Loucy (cell line): ENCODE measurements around the gene CDKL1.

ENCODE experiments used
- H2AFZ ChIP-seq: fragments of 200-600 bp; sonication (generic); 2 replicates; pipeline ENCODE4 v1.6.0; 2016; ENCODE audit warnings: antibody characterized with exemption, mild to moderate bottlenecking, low read length, moderate library complexity
- H3F3A ChIP-seq: fragments of 200-600 bp; 2 replicates; pipeline ENCODE4 v1.6.0; 2016; ENCODE audit warnings: antibody characterized with exemption, low read depth, mild to moderate bottlenecking
- H3K27me3 ChIP-seq: fragments of 200-600 bp; sonication (generic); 2 replicates; pipeline ENCODE4 v1.6.1; 2014; ENCODE audit warnings: low read length, mild to moderate bottlenecking; ENCODE audit not compliant: insufficient read depth, poor library complexity, severe bottlenecking
- H3K36me3 ChIP-seq: fragments of 200-600 bp; sonication (generic); 2 replicates; pipeline ENCODE4 v1.6.1; 2016; ENCODE audit warnings: low read length; ENCODE audit not compliant: insufficient read depth
- H3K4me1 ChIP-seq: fragments of 200-600 bp; sonication (generic); 2 replicates; pipeline ENCODE4 v1.5.1; 2014; ENCODE audit warnings: low read length, mild to moderate bottlenecking; ENCODE audit not compliant: insufficient read depth, poor library complexity, severe bottlenecking
- H3K4me2 ChIP-seq: fragments of 200-600 bp; sonication (generic); 2 replicates; pipeline ENCODE4 v1.6.0; 2014; ENCODE audit warnings: antibody characterized with exemption, low read length, low read depth, mild to moderate bottlenecking; ENCODE audit not compliant: poor library complexity, severe bottlenecking
- H3K4me3 ChIP-seq: fragments of 200-600 bp; sonication (generic); 2 replicates; pipeline ENCODE4 v1.5.1; 2014; ENCODE audit warnings: low read length, mild to moderate bottlenecking, mixed read lengths; ENCODE audit not compliant: poor library complexity, severe bottlenecking
- H3K79me2 ChIP-seq: fragments of 200-600 bp; sonication (generic); 2 replicates; pipeline ENCODE4 v1.6.1; 2014; ENCODE audit warnings: low read length; ENCODE audit not compliant: insufficient read depth
- H3K9ac ChIP-seq: fragments of 200-600 bp; sonication (generic); 2 replicates; pipeline ENCODE4 v1.6.0; 2014; ENCODE audit warnings: mild to moderate bottlenecking, low read depth, low read length, moderate library complexity; ENCODE audit not compliant: poor library complexity, severe bottlenecking
- H3K9me2 ChIP-seq: fragments of 200-600 bp; sonication (generic); replicated peaks from 2 replicates; pipeline ENCODE4 v1.6.1; 2016; ENCODE audit warnings: low read depth, low read length, mixed read lengths
- H3K9me3 ChIP-seq: fragments of 200-600 bp; sonication (generic); 2 replicates; pipeline ENCODE4 v1.6.1; 2014; ENCODE audit warnings: mild to moderate bottlenecking, antibody characterized with exemption, low read length, low read depth; ENCODE audit not compliant: insufficient read depth
- H4K20me1 ChIP-seq: fragments of 200-600 bp; sonication (generic); 2 replicates; pipeline ENCODE4 v1.6.0; 2014; ENCODE audit warnings: antibody characterized with exemption, low read length, mild to moderate bottlenecking; ENCODE audit not compliant: insufficient read depth, poor library complexity, severe bottlenecking
- CTCF ChIP-seq: fragments of 200-600 bp; sonication (generic); conservative IDR thresholded peaks from 2 replicates; pipeline ENCODE4 v1.5.1; 2014; ENCODE audit warnings: mild to moderate bottlenecking, antibody characterized with exemption, low read length
- EZH2phosphoT487 ChIP-seq: fragments of 200-600 bp; IDR thresholded peaks from 2 replicates; pipeline ENCODE4 v1.6.1; 2018; ENCODE audit warnings: antibody characterized with exemption, mild to moderate bottlenecking, moderate library complexity, borderline replicate concordance

CDKL1 gene

GRCh38 chr14:50340045-50340444 is 56.6 kb downstream of the CDKL1 start:
- H3K9ac ChIP-seq: no peak overlapping the region
- no peaks in the 10 kb centered on the region for H4K20me1 ChIP-seq
- H3F3A ChIP-seq: no peaks in the 10 kb centered on the region
- H3K4me3 ChIP-seq: no peak overlapping the region
- H3K4me2 ChIP-seq: no peak overlapping the region
- no peaks in the 10 kb centered on the region for H3K9me3 ChIP-seq
- no peak for TF ChIP-seq EZH2phosphoT487
- TF ChIP-seq CTCF: no peak
- H3K36me3 ChIP-seq: no peaks in the 10 kb centered on the region
- H3K9me2 ChIP-seq: no peaks in the 10 kb centered on the region
- H3K4me1 ChIP-seq: peaks cover 27% of the 10 kb centered on the region
- H3K27me3 ChIP-seq: no peaks in the 10 kb centered on the region
- no peak overlapping the region for H2AFZ ChIP-seq
- no peaks in the 10 kb centered on the region for H3K79me2 ChIP-seq

GRCh38 chr14:50339178-50339804 is 57.4 kb downstream of the CDKL1 start:
- H3F3A ChIP-seq: no peaks in the 10 kb centered on the region

GRCh38 chr14:50338587-50338986 is 58.1 kb downstream of the CDKL1 start:
- Histone ChIP-seq H2AFZ (no peak overlapping the region), H3K4me1 (peaks cover 23% of the 10 kb centered on the region), H3K4me2 (no peak overlapping the region), H3K4me3 (no peak overlapping the region), H3K9me3 (no peaks in the 10 kb centered on the region), H3K27me3 (no peaks in the 10 kb centered on the region), H4K20me1 (no peaks in the 10 kb centered on the region), H3K9ac (no peak overlapping the region), H3F3A (no peaks in the 10 kb centered on the region), H3K36me3 (no peaks in the 10 kb centered on the region), H3K9me2 (no peaks in the 10 kb centered on the region), H3K79me2 (no peaks in the 10 kb centered on the region)
- TF ChIP-seq CTCF (no peak), EZH2phosphoT487 (no peak)

More at GRCh38 chr14:50339178-50339804, 57.4 kb downstream of the CDKL1 start:
- H3K36me3 ChIP-seq: no peaks in the 10 kb centered on the region
- H3K4me1 ChIP-seq: peaks cover 27% of the 10 kb centered on the region
- no peaks in the 10 kb centered on the region for H4K20me1 ChIP-seq
- H3K9ac ChIP-seq: no peak overlapping the region
- no peaks in the 10 kb centered on the region for H3K79me2 ChIP-seq
- no peak overlapping the region for H3K4me3 ChIP-seq
- no peak for TF ChIP-seq EZH2phosphoT487
- TF ChIP-seq CTCF: no peak
- no peaks in the 10 kb centered on the region for H3K27me3 ChIP-seq
- no peak overlapping the region for H2AFZ ChIP-seq
- H3K9me3 ChIP-seq: no peaks in the 10 kb centered on the region
- H3K4me2 ChIP-seq: no peak overlapping the region
- H3K9me2 ChIP-seq: no peaks in the 10 kb centered on the region
